Femur (tissue), 1 donor: ENCODE measurements around the gene SHOC2.

Experiments
- DNase-seq: peaks from one replicate; pipeline ENCODE4 v3.0.0-alpha.2; 2017

Gene SHOC2

GRCh38 chr10:110985497-110986275 is 66.3 kb downstream of the SHOC2 start:
- no peak for DNase-seq

DNA sequence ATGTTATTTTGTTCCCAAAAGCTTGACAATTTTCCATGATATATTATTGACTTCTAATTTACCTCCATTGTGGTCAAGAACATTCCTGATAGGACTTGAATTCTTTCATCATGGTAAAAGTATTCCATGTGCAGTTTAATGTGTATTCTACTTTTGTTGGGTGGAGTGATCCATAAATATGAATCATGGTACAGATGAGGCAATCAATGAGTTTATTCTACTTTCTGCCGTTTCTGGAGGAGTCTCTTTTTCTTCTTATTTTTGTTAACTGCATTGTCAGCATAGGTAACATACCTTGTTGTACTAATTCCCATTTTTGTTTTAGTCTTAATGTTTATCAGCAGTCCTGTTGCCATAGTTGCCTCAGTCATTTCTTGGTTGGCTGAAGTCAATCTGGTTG is 69.6 kb downstream of the SHOC2 start:
- DNase-seq, result no peak

DNA sequence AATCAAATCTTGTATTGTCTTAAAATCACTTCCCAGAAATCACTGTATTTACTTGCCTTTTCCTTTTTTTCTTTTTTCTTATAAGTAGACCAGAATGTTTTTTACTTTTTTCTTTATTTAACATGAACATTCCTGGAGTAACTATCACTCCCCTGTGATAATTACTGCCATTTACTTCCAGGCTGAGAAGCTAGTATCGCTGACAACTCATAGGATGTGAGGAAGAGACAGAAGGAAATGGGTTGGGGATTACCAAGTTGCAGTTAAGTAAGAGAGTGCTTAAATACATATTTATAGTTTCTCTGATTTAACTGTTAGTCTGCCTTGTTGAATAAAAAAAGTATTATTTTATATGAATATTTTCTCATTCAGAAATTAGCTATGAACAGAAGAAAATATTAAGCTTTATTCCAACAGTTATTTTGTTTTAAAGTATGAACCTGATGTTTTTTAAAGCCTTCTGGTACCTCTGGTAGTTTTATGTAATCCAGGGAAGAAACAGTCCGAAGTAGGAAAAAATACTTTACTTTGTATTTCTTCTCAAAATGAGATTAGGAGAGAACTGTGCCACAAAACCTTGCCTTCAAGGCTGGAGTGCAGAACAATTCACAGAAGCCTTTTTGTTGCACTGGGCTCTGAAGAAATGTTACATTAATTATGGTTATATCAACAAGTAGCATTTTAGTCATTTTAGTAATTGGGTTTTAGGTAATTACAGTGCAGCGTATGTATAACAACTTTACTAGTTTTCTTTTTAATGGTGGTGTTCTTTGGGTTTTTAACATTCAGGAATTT is 72.8 kb downstream of the SHOC2 start:
- DNase-seq, result no peak

GRCh38 chr10:110993024-110993693 is 73.8 kb downstream of the SHOC2 start:
- DNase-seq, result no peak

- DNase-seq, result no peak
These were observed 75.1 kb downstream of the SHOC2 start for GRCh38 chr10:110994406-110995086.

GRCh38 chr10:110995301-110995700 is 75.9 kb downstream of the SHOC2 start:
- no peak for DNase-seq

- no peak for DNase-seq
These were observed 76.9 kb downstream of the SHOC2 start for GRCh38 chr10:110996256-110996655.

DNA sequence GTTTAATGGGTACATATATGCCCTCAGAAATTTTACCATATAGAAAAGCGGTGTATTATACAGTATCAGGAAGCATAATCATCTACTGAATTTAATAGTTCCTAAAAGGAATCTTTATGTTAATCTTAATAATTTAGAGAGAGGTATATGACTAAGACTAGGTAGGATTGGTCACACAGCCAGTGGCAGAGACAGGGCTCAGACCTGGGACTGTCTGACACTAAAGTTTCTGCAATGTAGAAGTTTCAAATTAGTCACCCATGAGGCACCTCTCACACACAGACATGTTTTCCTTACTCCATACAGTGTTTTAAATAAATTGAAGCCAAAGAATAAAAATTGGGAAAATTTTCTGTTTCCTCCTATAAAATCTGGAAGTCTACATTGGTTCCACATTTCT is 84.6 kb downstream of the SHOC2 start:
- DNase-seq, result no peak

- DNase-seq, result no peak
These were observed 88.1 kb downstream of the SHOC2 start for GRCh38 chr10:111007486-111007885.

- no peak for DNase-seq
These were observed 95.8 kb downstream of the SHOC2 start for GRCh38 chr10:111015181-111015580.

- DNase-seq, result no peak
These were observed 97.7 kb downstream of the SHOC2 start for GRCh38 chr10:111017098-111017497.

- DNase-seq, result no peak
These were observed 98.6 kb downstream of the SHOC2 start for GRCh38 chr10:111018021-111018420.

GRCh38 chr10:111023060-111023459 is 103.7 kb downstream of the SHOC2 start:
- DNase-seq, result no peak

DNA sequence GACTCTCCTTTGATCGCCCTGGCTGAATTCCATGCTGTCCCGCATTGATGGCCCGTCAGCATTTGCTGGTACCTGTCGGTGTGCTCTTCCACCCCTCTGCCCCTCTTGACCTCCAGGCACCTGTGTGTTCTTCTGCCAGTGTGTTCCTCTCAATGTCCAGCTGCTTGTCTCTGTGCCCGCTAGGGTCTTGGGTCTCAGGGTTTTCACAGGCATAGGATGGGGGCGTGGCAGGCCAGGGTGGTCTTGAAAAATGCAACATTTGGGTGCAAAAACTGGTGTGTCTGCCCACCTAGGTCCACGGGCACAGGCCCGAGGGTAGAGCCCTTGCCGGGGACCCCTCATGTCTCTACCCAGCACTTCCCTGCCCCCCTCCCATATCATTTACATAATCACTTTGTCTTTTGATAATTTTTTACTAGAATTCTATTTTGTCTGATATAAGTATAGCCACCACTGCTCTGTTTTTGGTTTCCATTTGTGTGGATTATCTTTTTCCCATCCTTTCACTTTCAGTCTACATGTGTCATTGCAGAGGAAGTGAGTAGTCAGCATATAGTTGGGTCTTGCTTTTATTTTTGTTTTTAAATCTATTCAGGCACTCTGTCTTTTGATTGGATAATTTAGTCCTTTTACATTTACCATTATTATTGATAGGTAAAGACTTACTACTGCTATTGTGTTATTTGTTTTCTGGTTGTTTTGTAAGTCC is 110.8 kb downstream of the SHOC2 start:
- DNase-seq, result no peak

DNA sequence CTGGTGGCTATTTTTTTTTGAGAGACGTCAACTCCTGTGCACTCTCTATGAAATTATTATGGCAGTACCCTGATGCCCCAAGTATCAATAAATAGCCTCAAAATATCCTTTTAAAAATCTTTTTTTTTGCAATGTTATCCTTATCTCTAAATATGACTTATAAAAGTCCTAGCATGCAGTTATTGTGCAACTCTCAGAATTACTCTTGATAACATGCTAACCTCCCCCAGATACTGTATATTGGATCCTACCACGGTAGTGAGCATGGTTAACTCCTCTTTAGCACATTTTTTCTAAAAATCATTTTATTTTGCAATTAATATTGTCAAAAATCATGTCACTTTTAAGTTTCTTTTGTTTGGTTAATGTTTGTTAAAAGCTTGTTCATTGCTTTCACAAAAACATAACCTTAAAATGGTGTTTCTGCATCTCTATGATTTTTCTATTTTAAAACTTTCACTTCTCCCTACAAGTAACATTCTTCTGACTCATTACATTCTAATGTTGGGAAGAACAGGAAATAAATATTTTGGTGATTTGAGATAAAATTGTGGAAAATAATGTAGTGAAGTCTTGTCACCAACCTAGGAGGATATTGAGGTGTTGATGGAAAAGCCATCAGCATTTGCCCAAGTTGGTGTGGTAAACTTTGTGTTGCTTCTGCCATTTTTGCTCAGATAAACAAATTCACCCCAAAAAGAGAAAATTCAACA is 115.3 kb downstream of the SHOC2 start:
- no peak for DNase-seq

GRCh38 chr10:111035542-111035941 is 116.1 kb downstream of the SHOC2 start:
- no peak for DNase-seq

DNA sequence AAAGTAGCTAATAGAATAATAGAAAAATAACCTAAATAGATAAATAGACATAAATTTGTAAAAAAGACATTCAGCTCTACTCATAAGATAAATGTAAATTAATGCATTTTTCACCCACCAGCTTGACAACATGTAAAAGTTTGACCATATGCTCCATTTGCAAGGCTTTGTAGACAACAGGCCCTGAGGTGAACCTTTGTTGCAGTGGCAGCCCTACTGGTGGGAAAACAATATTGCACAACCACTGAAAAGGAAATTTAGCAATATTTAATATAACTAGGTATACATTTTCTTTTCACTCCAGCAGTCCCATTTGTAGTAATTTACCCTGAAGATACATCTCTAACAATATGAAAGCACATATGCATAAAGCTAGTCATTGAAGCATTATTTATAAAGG is 118.5 kb downstream of the SHOC2 start:
- DNase-seq, result no peak

DNA sequence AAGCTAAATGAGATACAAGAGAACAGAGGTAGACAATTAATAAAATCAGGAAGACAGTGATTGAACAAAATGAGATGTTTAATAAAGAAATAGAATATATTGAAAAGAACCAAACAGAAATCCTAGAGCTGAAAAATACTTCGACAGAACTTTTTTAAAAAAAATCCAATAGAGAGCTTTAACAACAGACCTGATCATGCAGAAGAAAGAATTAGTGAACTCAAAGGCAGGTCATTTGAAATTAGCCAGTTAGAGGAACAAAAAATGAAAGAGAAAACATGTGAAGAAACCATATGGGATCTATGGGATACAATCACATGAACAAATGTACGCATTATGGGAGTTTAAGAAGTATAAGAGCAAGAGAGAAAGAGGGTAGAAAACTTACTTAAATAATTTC is 120.1 kb downstream of the SHOC2 start:
- DNase-seq, result no peak

GRCh38 chr10:111057006-111057405 is 137.6 kb downstream of the SHOC2 start:
- no peak for DNase-seq
